GM18861 (cell line): ENCODE measurements around the gene RNF40.

Source experiments
- ATAC-seq: cut with Tn5 transposase; IDR thresholded peaks from one replicate; pipeline ENCODE4 v1.9.1; 2021; ENCODE audit not compliant: unreplicated experiment

Gene RNF40

DNA sequence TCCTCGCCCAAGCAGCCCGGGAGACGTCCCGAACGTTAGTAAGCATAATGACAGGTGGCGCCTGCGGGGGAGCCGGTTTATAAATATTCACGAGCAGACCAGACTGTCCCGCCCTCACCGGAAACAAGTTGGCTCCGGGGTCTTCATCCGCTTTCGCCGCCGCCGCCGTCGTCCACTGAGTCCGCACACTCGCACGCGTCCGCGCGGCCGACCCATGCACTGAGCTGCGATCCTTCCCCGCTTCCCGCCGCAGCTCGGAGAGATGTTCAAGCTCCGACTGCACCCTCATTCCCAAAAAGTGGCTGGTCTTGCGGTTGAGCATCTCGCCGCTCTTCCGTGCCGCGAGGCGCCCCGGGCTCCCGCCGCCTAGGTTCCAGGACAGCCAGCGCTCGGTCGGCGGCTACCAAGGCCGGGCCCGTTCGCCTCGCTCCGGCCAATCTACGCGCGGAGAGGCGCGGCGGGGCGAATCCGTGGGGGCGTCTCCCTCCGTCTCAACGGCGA is 645 bp upstream of the RNF40 start:
- ATAC-seq: peak; percentile 14

DNA sequence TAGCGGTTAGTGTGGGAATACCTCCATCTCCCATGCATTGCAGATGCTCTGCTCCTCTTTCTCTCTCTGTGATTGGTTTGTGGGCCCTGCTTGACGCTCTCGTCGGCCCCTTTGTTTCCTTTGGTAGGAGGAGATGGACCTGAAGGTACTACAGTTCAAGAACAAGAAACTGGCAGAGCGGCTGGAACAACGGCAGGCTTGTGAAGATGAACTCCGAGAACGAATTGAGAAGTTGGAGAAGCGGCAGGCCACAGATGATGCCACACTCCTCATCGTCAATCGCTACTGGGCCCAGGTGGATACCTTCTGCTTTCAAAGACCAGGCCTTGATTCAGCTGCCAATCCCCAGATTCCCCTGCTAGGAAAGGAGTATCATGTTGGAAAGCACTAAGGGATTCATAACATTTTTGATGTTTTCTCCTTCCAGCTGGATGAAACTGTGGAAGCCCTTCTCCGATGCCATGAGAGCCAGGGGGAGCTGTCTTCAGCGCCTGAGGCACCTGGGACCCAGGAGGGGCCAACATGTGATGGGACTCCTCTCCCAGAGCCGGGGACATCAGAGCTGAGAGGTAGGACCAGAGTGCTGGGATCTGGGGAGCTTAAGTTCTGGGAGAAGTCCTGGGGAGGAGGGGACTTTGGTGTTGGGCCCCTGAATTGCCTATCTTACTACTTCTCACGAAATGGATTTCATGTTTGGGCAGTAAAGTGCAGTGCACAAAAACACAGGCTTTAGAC is 1.0 kb downstream of the RNF40 start:
- ATAC-seq: no peak

- ATAC-seq: no peak
Observed at GRCh38 chr16:30764086-30764485, 2.0 kb downstream of the RNF40 start.

DNA sequence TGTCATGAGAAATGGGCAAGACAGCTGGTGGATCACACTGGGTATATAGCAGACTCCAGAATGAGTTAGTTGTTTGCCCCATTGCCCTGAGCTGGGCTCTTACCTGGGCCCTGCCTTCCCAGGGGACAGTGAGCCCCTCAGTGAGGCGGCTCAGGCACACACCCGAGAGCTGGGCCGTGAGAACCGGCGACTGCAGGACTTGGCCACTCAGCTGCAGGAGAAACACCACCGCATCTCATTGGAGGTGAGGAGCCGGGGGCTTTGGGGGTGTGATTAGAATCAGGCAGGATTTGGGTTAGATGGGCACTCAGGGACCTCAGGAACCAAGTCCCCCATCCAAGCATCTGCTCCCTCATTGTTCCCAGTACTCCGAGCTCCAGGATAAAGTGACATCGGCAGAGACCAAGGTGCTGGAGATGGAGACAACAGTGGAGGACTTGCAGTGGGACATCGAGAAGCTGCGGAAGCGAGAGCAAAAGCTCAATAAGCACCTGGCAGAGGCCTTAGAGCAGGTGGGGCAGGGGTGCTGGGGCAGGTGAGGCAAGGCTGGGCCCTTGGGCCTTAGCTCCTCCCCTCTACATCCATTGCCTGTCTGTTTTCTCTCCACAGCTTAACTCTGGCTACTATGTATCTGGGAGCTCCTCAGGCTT is 2.8 kb downstream of the RNF40 start:
- no peak for ATAC-seq

GRCh38 chr16:30766206-30766932 is 4.2 kb downstream of the RNF40 start:
- ATAC-seq: no peak

GRCh38 chr16:30766933-30767284 is 4.8 kb downstream of the RNF40 start:
- no peak for ATAC-seq

DNA sequence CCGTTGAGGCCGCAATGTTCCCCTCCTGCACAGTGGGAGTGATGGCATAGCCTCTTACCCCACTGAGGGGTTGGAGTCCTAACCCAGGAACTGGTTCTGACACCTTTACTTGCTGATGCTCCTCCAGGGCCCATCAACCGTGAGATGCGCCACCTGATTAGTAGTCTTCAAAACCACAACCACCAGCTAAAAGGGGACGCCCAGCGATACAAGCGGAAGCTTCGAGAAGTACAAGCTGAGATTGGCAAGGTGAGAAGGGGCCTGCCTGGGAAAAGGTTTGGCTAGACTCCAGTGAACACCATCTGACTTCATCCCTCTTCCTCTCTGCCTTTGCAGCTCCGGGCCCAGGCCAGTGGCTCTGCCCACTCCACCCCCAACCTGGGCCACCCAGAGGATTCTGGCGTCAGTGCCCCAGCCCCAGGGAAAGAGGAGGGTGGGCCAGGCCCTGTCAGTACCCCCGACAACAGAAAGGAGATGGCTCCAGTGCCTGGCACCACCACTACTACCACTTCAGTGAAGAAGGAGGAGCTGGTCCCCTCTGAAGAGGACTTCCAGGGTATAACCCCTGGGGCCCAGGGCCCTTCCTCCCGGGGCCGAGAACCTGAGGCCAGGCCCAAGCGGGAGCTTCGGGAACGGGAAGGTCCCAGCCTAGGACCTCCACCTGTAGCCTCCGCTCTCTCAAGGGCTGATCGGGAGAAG is 5.8 kb downstream of the RNF40 start:
- no peak for ATAC-seq

- no peak for ATAC-seq
Observed at GRCh38 chr16:30768583-30769181, 6.6 kb downstream of the RNF40 start.

GRCh38 chr16:30769379-30770089 is 7.4 kb downstream of the RNF40 start:
- ATAC-seq: no peak

DNA sequence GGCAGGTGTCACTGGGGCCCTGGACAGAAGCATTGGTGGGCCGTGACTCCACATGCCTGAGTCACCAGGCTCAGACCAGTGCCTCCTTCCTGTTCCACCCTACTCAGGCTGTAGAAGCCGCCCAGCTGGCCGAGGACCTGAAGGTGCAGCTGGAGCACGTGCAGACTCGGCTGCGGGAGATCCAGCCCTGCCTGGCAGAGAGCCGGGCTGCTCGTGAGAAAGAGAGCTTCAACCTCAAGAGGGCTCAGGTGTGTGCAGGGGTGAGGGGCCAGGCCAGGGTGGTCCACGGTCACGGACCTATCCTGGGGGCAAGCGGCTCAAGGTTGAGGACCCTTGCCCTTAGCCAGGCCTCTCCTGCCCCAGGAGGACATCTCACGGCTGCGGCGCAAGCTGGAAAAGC is 9.6 kb downstream of the RNF40 start:
- ATAC-seq: no peak

- ATAC-seq: no peak
Observed at GRCh38 chr16:30773826-30774225, 11.7 kb downstream of the RNF40 start.

DNA sequence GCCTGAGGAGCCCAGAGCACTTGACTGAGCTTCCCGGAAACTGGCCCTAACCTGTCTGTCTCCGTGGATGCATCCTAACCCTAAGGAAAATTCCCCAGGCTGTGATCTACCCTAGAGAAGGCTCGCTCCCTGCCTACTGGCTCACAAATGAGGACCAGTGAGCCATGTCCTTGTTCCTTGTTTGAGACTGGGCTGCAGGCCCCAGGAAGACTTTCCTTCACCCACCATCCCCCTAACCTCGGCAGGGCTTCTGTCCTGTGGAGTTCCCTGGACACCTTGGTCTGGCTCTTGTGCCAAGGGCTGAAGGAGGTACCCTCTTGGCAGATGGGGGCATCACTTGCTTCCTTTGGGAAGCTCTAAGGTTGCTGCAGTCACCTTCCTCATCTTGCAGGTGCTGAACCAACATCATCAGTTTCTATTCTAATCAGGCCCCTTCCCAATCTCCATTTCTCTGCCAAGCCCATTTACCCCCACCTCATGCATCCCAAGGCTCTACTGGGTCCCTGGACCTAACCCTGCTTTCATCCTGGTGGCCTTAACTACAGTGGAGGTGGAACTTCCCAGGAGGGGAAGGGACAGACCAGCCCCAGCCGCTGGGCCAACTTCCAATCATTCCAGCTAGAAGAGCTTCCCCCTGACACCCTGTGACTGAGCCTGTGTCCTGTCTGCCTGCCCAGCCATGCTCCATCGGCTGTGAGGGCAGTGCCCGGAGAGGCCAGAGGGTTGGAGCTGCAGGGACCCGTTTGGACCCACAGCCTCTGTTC is 12.4 kb downstream of the RNF40 start:
- ATAC-seq: no peak

DNA sequence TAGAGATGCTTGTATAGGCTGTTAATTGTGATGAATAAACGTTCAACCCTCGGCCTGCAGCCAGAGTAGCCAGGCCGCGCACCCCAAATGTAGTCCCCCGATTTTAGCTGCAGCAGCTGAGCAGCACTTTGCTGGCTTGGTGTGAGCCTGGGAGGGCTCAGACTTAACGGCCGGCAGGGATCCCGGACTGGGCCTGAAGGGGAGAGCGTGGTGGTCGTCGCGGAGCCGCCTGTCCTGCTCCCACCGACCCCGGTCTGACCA is 12.9 kb downstream of the RNF40 start:
- ATAC-seq: no peak

DNA sequence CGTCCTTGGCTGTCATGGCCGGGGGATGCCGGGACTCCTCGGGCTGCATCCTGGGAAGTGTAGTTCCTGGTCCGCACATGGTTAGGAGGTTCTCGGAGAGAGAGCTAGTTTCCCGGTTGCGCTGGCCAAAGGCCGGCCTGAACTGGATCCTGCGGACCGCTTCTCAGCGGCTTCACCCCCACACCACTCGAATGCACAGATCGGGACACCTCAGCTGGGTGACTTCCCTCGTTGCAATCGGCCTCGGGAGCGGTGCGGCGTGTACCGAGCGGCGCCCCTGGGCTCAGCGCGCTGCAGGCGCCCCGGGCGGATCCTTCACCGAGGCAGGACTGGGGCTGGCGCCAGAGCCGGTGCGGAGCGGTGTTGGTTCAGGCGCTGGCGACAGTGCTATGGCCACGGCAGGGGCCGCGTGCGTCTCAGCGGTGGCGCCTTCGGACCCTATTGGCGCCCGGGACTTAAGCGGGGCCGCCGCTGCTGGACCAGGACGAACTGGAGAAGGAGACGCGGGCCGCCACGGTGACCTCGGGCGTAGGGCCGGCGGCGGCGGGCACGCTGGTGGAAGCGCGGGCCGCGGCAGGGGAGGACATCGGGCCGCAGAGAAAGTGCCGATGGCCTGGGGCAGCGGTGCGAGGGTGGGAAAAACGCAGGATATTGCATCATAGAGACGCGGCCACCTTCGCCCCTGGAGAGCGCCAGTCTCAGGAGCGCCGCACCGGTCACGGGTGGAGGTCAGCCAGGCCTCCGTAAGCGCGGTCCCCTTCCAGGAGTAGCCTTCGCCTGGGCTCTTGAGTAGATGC is 13.5 kb downstream of the RNF40 start:
- ATAC-seq: peak; percentile 57

DNA sequence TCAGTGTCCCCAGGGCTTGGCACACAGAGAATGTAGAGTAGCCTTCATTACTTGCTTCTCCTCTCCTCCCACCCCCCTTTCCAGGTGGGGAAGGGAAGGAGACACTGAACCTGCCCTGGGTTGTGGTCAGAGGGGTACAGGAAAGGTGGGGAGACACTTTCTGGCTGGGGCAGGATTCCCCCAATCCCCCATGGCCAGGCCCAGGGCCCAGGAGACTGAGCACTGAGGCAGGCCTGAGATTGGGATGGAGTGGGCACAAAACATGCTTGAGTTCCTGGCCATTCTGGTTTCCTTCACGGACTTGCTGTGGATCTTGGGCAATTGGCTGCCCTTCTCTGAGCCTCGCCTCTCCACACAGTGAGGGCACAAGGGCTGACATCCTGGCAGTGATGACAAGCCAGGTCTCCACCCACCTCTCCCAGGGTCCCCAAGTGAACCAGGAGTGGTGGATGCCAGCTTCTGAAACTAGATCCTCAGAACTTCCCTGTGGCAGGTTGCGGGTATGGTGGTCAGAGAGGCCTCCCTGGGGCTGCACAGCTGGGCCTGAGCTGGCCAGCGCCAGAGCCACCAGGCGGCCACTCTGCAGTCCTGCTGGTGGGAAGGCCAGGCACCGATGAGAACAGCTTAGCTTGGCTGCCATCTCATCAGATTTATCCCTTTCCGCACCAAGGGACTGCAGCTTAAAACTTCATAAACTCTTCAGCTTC is 15.6 kb downstream of the RNF40 start:
- no peak for ATAC-seq

- no peak for ATAC-seq
Observed at GRCh38 chr16:30778549-30779244, 16.6 kb downstream of the RNF40 start.

DNA sequence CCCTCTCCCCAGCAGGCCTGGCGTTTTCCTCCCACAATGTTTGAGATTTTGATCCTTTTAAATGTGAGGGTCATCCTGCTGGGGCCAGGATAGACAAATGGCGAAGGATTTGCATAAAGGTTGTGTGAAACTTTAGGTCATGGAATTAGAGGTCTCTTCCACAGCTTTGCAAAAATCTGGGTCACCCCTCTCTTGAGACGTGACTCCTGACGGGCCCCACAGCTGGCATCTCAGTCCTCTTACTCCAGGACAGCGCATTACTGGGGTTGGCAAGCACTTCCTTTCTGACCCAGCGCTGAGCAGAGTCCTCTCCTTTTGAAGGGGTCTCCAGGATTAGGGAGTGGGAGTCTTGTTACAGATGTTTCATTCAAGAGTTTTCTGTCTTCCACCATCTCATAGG is 17.5 kb downstream of the RNF40 start:
- no peak for ATAC-seq

DNA sequence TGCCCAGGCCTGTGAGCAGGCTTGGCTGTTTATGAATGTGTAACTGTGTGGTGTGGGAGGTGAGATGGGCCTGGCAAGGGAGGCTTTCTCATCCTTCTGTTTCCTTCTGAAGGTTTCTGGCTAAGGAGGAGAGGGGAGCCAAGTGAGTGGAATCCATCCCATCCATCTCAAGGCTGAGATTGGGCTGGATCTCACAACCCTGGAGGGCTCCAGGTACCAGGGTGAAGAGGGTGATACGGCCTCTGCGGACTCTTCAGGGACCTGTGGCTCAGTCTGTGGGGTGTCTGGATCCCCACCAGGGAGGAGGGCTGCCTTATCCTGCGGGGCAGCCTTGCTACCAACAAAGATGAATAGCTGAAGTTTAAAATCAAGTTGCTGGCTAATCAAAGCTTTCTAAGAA is 17.9 kb downstream of the RNF40 start:
- no peak for ATAC-seq
